CD14-positive monocyte (primary cell): ENCODE measurements around the gene DUSP28. TPM values are rescaled to one million over a fixed set of nuclear protein-coding genes. Genes with fewer than 3 reads are reported as not detected.

Source experiments
- DNase-seq, 3 donors: peaks; one replicate each; pipeline ENCODE4 v3.0.0-alpha.2; 2011 to 2022
- H2AFZ ChIP-seq: 2 replicates; pipeline ENCODE4 v1.6.0; 2012; ENCODE audit warnings: mild to moderate bottlenecking, low read depth, low read length, inconsistent platforms; ENCODE audit not compliant: insufficient read depth, poor library complexity, severe bottlenecking
- H3K27ac ChIP-seq, 2 donors: 1 replicate in 1 of 2; 2 replicates in 1 of 2; pipeline ENCODE4 v1.5.1; 2012 to 2013; ENCODE audit warnings: low read length in 2 of 2, control low read depth in 1 of 2, inconsistent platforms in 1 of 2, low read depth in 1 of 2, mild to moderate bottlenecking in 1 of 2
- H3K27me3 ChIP-seq, 2 donors: one replicate each; pipeline versions ENCODE4 v1.6.0 to v1.6.1; 2011 to 2013; ENCODE audit warnings: low read length in 2 of 2; ENCODE audit not compliant: control insufficient read depth in 2 of 2, insufficient read depth in 2 of 2
- H3K36me3 ChIP-seq, 2 donors: replicated peaks in 1 of 2; 1 replicate in 1 of 2; 2 replicates in 1 of 2; pipeline versions ENCODE4 v1.5.1 to v1.6.1; 2012 to 2013; ENCODE audit warnings: low read length in 2 of 2, control low read depth in 1 of 2, inconsistent platforms in 1 of 2, mild to moderate bottlenecking in 1 of 2; ENCODE audit not compliant: insufficient read depth in 2 of 2, control insufficient read depth in 1 of 2
- H3K4me1 ChIP-seq, 2 donors: 1 replicate in 1 of 2; 2 replicates in 1 of 2; pipeline versions ENCODE4 v1.5.1 to v1.6.1; 2012 to 2013; ENCODE audit warnings: low read length in 2 of 2, control low read depth in 1 of 2, inconsistent platforms in 1 of 2, mild to moderate bottlenecking in 1 of 2, moderate library complexity in 1 of 2; ENCODE audit not compliant: insufficient read depth in 2 of 2, control insufficient read depth in 1 of 2
- H3K4me2 ChIP-seq: replicated peaks from 2 replicates; pipeline ENCODE3; 2012; ENCODE audit warnings: low read length, moderate library complexity, mild to moderate bottlenecking; ENCODE audit not compliant: poor library complexity, severe bottlenecking; ENCODE audit errors: extremely low read depth
- H3K4me3 ChIP-seq, 3 experiments: fragments of 200-600 bp in 1 of 3; sonication (generic) in 1 of 3; replicated peaks in 1 of 3; 1 replicate in 2 of 3; 2 replicates in 1 of 3; pipeline ENCODE4 v1.5.1; 2011 to 2013; ENCODE audit warnings: low read length in 3 of 3, mild to moderate bottlenecking in 3 of 3, control low read depth in 2 of 3, low read depth in 2 of 3, inconsistent platforms in 1 of 3, moderate library complexity in 1 of 3
- H3K79me2 ChIP-seq: 2 replicates; pipeline ENCODE4 v1.6.0; 2012; ENCODE audit warnings: mild to moderate bottlenecking, control low read depth, inconsistent platforms, low read length, moderate library complexity; ENCODE audit not compliant: insufficient read depth
- H3K9ac ChIP-seq: 2 replicates; pipeline ENCODE4 v1.6.0; 2017; ENCODE audit warnings: low read length, mild to moderate bottlenecking; ENCODE audit not compliant: insufficient read depth, poor library complexity, severe bottlenecking
- H3K9me3 ChIP-seq, 2 donors: replicated peaks in 1 of 2; 1 replicate in 1 of 2; 2 replicates in 1 of 2; pipeline versions ENCODE4 v1.5.1 to v1.6.1; 2012 to 2013; ENCODE audit warnings: low read length in 2 of 2, control low read depth in 1 of 2; ENCODE audit not compliant: control insufficient read depth in 1 of 2, insufficient read depth in 1 of 2
- H4K20me1 ChIP-seq: 2 replicates; pipeline ENCODE4 v1.6.0; 2012; ENCODE audit warnings: mild to moderate bottlenecking, low read length, control low read depth, moderate library complexity; ENCODE audit not compliant: insufficient read depth
- H3K27ac Mint-ChIP-seq, 7 donors: one replicate each; pipeline ENCODE4 v1.8.0; 2020; ENCODE audit warnings: mild to moderate bottlenecking in 7 of 7, mixed read lengths in 7 of 7, moderate library complexity in 6 of 7, inconsistent platforms in 2 of 7
- H3K27me3 Mint-ChIP-seq, 3 donors: one replicate each; pipeline ENCODE4 v1.8.0; 2021 to 2022; ENCODE audit warnings: low read depth in 3 of 3, mild to moderate bottlenecking in 3 of 3, mixed read lengths in 3 of 3, moderate library complexity in 3 of 3, inconsistent platforms in 1 of 3
- H3K36me3 Mint-ChIP-seq, 2 donors: one replicate each; pipeline ENCODE4 v1.8.0; 2020; ENCODE audit warnings: mixed read lengths in 2 of 2, inconsistent platforms in 1 of 2, mild to moderate bottlenecking in 1 of 2
- H3K4me1 Mint-ChIP-seq: one replicate; pipeline ENCODE4 v1.8.0; 2020; ENCODE audit warnings: mild to moderate bottlenecking, mixed read lengths
- H3K4me3 Mint-ChIP-seq, 2 donors: one replicate each; pipeline ENCODE4 v1.8.0; 2020; ENCODE audit warnings: mild to moderate bottlenecking in 2 of 2, mixed read lengths in 2 of 2, moderate library complexity in 1 of 2
- H3K9me3 Mint-ChIP-seq, 7 donors: one replicate each; pipeline ENCODE4 v1.8.0; 2020 to 2022; ENCODE audit warnings: mixed read lengths in 7 of 7, mild to moderate bottlenecking in 6 of 7, moderate library complexity in 6 of 7, inconsistent platforms in 2 of 7
- WGBS: methylation state at CpG from one replicate; pipeline ENCODE4 v1.1.5; 2013; ENCODE audit warnings: missing lambda C conversion rate; ENCODE audit not compliant: insufficient coverage; 5-methylcytosine and 5-hydroxymethylcytosine counted together
- intact Hi-C, 2 donors: fragments of 100-400 bp; cut with micrococcal nuclease; formaldehyde crosslinking; loops; one replicate each; pipeline versions ENCODE4 v1.15.0 to v1.15.1; 2023
- polyA plus RNA-seq, 3 donors: library from polyadenylated mRNA; depleted of rRNA in 1 of 3; unstranded in 2 of 3; stranded (reverse) in 1 of 3; fragments of 300-500 nt in 2 of 3; fragments of >200 nt in 1 of 3; fragmentation: Illumina TruSeq in 2 of 3; gene quantifications; 1 replicate in 2 of 3; 2 replicates in 1 of 3; pipeline ENCODE4 v1.2.3, GENCODE V29; 2012 to 2021
- TF ChIP-seq, protein P1 (sequence below): fragments of 200-600 bp; IDR thresholded peaks from one replicate; pipeline ENCODE4 v1.8.0; 2022; ENCODE audit warnings: antibody characterized with exemption, mild to moderate bottlenecking

The DUSP28 gene
- polyA plus RNA-seq, 3 donors, result 10.8 to 17.7 (median 17.1) TPM

DNA sequence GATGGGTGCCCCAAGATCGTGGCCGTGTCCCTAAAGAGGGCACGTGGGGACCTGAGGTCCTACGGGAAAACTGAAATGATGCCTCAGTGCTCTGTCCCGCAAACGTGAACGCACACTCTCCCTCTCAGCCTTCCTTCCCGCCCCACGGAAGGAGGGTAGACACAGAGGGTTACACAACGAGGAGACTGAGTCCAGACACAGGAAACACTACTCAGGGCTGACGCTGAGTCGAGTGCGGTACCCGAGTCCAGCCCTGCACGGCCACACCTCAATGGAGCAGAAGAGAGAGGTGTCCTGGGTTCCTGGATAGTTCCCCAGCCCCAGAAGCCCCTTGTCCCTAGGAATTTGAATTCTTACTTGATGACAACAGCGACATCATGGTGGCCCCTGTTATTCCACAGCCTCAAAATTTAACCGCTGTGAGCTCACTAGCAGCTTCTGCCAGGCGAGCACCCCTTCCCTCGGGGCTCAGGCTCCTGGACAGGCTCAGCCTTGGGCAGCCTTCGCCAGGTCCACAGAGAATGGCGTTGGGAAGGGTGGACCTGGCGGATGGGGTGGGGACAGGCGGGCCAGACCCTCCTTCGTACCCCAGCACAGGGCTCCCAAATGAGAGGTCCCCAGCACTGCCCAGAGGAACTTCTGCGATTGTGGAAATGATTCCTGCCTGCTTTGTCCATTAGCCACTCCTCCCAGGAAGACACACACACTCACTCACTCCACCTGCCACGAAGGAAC, 7.1 kb downstream of the DUSP28 start:
- H3K36me3 ChIP-seq, result peaks cover 6 to 12% of the 10 kb centered on the region in 2 donors
- H3K27me3 ChIP-seq, result no peaks in the 10 kb centered on the region
- peaks cover 65% of the 10 kb centered on the region for H3K79me2 ChIP-seq
- H3K27ac ChIP-seq, result peak overlapping the region; percentile 88 to 95
- H3K9me3 Mint-ChIP-seq, result no peaks in the 10 kb centered on the region
- H3K9ac ChIP-seq, result peak overlapping the region; percentile 81
- H3K36me3 Mint-ChIP-seq, result peaks cover 26 to 40% of the 10 kb centered on the region in 2 donors
- peak overlapping the region; percentile 61 to 75 (median 68) for H3K4me3 ChIP-seq
- H3K4me2 ChIP-seq, result peak overlapping the region; percentile 81
- TF ChIP-seq, protein P1, sequence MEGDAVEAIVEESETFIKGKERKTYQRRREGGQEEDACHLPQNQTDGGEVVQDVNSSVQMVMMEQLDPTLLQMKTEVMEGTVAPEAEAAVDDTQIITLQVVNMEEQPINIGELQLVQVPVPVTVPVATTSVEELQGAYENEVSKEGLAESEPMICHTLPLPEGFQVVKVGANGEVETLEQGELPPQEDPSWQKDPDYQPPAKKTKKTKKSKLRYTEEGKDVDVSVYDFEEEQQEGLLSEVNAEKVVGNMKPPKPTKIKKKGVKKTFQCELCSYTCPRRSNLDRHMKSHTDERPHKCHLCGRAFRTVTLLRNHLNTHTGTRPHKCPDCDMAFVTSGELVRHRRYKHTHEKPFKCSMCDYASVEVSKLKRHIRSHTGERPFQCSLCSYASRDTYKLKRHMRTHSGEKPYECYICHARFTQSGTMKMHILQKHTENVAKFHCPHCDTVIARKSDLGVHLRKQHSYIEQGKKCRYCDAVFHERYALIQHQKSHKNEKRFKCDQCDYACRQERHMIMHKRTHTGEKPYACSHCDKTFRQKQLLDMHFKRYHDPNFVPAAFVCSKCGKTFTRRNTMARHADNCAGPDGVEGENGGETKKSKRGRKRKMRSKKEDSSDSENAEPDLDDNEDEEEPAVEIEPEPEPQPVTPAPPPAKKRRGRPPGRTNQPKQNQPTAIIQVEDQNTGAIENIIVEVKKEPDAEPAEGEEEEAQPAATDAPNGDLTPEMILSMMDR, result no peak
- peak overlapping the region; percentile 86 to 95 for H3K4me3 Mint-ChIP-seq
- DNase-seq, result peak; percentile 77 to 92 (median 84)
- WGBS, result 13% methylated on average over 20 of the region's 26 CpGs
- intact Hi-C loops, result loop anchor here in 1 of 2 donors (2.0 kb wide), 1 partner anchor 19 kb away; the partner anchor contains the start of gene CAPN10
- peak overlapping the region; percentile 59 for H2AFZ ChIP-seq
- peaks cover 35% of the 10 kb centered on the region for H4K20me1 ChIP-seq
- peak overlapping the region; percentile 92 to 98 (median 94) for H3K27ac Mint-ChIP-seq
- H3K9me3 ChIP-seq, result no peaks in the 10 kb centered on the region
- H3K4me1 Mint-ChIP-seq, result peaks cover 77% of the 10 kb centered on the region
- peaks cover 0 to 3% (median 2%) of the 10 kb centered on the region in 3 donors for H3K27me3 Mint-ChIP-seq
- H3K4me1 ChIP-seq, result peaks cover 76 to 85% of the 10 kb centered on the region in 2 donors

DNA sequence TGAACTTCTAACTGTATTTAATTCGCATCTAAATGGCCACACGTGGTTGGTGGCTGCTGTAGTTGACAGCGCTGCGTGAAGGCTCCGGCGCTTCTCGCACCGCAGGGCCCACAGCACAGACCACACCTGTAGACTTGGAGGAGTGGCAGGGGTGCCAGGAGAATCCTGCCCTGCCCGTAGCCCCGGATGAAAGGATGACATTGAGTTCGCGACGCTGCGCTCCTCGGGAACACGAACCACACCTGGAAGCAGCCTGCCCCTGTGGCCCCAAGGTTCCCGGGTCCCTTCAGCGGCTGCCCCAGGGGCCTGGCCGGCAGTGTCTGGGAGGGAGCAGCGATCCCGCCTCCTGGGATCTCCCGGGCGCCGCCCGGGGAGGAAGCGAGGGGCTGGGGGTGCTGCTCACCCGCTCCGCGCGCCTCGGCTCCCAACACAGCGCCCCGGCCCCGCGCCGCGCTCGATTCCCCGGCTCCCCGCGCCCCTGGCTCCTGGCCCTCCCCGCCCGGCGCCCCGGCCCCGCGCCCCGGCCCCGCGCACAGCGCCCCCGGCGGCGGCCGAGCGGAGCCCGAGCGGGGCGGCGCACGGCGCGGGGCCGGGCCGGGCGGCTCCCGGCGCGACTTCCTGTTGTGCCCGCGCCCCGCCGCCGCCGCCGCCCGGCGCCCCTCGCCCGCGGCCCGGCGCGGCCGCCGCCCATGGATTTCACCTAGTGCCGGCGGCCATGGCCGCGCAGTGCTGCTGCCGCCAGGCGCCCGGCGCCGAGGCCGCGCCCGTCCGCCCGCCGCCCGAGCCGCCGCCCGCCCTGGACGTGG, 7.9 kb downstream of the DUSP28 start, which contains the start of gene RNPEPL1:
Gene RNPEPL1 (plus strand): TSS at position 613 of the 806 bp plus-strand sequence. CDS start 103 bp downstream, at position 716.
- TF ChIP-seq, protein P1, result peak; percentile 28
- no peaks in the 10 kb centered on the region for H3K9me3 ChIP-seq
- peak within 1 kb of the TSS; percentile 88 to 95 for H3K27ac ChIP-seq
- H3K36me3 Mint-ChIP-seq, result peaks cover 24 to 40% of the 10 kb centered on the region in 2 donors
- peak within 1 kb of the TSS; percentile 92 to 98 (median 94) for H3K27ac Mint-ChIP-seq
- H3K27me3 ChIP-seq, result no peaks in the 10 kb centered on the region
- peak within 1 kb of the TSS; percentile 81 for H3K9ac ChIP-seq
- WGBS, result under 1% methylated on average over 102 of the region's 106 CpGs
- peak within 1 kb of the TSS; percentile 64 for H2AFZ ChIP-seq
- H3K4me1 ChIP-seq, result peaks cover 69 to 78% of the 10 kb centered on the region in 2 donors
- H3K36me3 ChIP-seq, result peaks cover 12 to 20% of the 10 kb centered on the region in 2 donors
- H3K4me1 Mint-ChIP-seq, result peaks cover 69% of the 10 kb centered on the region
- H3K4me3 Mint-ChIP-seq, result peak within 1 kb of the TSS; percentile 86 to 95
- H4K20me1 ChIP-seq, result peaks cover 42% of the 10 kb centered on the region
- H3K79me2 ChIP-seq, result peaks cover 65% of the 10 kb centered on the region
- peak within 1 kb of the TSS; percentile 61 to 83 (median 68) for H3K4me3 ChIP-seq
- DNase-seq, result peak; percentile 23 to 63 (median 56)
- H3K27me3 Mint-ChIP-seq, result peaks cover 0 to 3% (median 2%) of the 10 kb centered on the region in 3 donors
- peak within 1 kb of the TSS; percentile 92 for H3K4me2 ChIP-seq
- intact Hi-C loops, result loop anchor here in 1 of 2 donors (2.0 kb wide), 1 partner anchor 19 kb away; the partner anchor contains the start of gene CAPN10
- H3K9me3 Mint-ChIP-seq, result no peaks in the 10 kb centered on the region
